ENCODE measurements around the gene FANCI.

DNA sequence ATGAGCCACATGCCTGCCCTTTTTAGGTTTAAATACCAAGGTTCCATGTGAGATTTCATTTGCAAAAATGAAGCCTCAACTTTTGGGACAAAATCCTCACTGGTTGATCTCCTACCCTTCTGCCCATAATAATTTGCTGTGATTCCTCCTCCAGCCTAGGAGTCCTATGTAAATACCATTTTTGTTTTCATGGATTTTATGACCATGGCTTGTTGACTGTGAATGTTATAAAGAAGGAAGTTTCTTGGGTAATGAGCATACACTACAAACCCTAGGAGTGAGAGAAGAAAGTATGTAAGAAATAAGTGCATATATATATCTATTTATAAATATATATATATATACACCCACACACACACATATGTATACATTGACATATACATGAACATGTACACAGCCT, 35.5 kb upstream of the FANCI start:
- no peak for TF ChIP-seq POLR2A (IDR thresholded peaks at IDR 0.05)
- TF ChIP-seq CTCF (IDR thresholded peaks at IDR 0.05 in 8 of 11, conservative IDR thresholded peaks at IDR 0.05 in 3 of 11), result no peak
